Nephron progenitor cell (in vitro differentiated cells): Measurements from ENCODE around the gene RPS27L.

ENCODE experiments used
- DNase-seq: peaks from one replicate; pipeline ENCODE4 v3.0.0; 2021
- H3K27ac Mint-ChIP-seq: 2 replicates; pipeline ENCODE4 v1.8.0; 2021; ENCODE audit warnings: mild to moderate bottlenecking, moderate library complexity, mixed read lengths
- H3K27me3 Mint-ChIP-seq: 2 replicates; pipeline ENCODE4 v1.8.0; 2021; ENCODE audit warnings: mild to moderate bottlenecking, low read depth, mixed read lengths; ENCODE audit not compliant: poor library complexity
- H3K36me3 Mint-ChIP-seq: 2 replicates; pipeline ENCODE4 v1.8.0; 2021; ENCODE audit warnings: low read depth, mixed read lengths
- H3K4me1 Mint-ChIP-seq: 2 replicates; pipeline ENCODE4 v1.8.0; 2021; ENCODE audit warnings: mixed read lengths
- H3K4me3 Mint-ChIP-seq: 2 replicates; pipeline ENCODE4 v1.8.0; 2021; ENCODE audit warnings: mild to moderate bottlenecking, moderate library complexity, mixed read lengths
- H3K9me3 Mint-ChIP-seq: 2 replicates; pipeline ENCODE4 v1.8.0; 2021; ENCODE audit warnings: mild to moderate bottlenecking, moderate library complexity, mixed read lengths
- TF ChIP-seq, protein P1 (sequence below): fragments of 200-600 bp; sonication (generic); IDR thresholded peaks from 2 replicates; pipeline ENCODE4 v1.5.0; 2021; ENCODE audit warnings: antibody characterized with exemption

The RPS27L gene

GRCh38 chr15:63118854-63119253 is 38.4 kb downstream of the RPS27L start:
- peaks cover 29% of the 10 kb centered on the region for H3K4me1 Mint-ChIP-seq
- no peak overlapping the region for H3K4me3 Mint-ChIP-seq
- TF ChIP-seq, protein P1, sequence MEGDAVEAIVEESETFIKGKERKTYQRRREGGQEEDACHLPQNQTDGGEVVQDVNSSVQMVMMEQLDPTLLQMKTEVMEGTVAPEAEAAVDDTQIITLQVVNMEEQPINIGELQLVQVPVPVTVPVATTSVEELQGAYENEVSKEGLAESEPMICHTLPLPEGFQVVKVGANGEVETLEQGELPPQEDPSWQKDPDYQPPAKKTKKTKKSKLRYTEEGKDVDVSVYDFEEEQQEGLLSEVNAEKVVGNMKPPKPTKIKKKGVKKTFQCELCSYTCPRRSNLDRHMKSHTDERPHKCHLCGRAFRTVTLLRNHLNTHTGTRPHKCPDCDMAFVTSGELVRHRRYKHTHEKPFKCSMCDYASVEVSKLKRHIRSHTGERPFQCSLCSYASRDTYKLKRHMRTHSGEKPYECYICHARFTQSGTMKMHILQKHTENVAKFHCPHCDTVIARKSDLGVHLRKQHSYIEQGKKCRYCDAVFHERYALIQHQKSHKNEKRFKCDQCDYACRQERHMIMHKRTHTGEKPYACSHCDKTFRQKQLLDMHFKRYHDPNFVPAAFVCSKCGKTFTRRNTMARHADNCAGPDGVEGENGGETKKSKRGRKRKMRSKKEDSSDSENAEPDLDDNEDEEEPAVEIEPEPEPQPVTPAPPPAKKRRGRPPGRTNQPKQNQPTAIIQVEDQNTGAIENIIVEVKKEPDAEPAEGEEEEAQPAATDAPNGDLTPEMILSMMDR = no peak
- peaks cover 6% of the 10 kb centered on the region for H3K27me3 Mint-ChIP-seq
- H3K9me3 Mint-ChIP-seq = peaks cover 30% of the 10 kb centered on the region
- no peak overlapping the region for H3K27ac Mint-ChIP-seq
- peaks cover 5% of the 10 kb centered on the region for H3K36me3 Mint-ChIP-seq
- DNase-seq = no peak

DNA sequence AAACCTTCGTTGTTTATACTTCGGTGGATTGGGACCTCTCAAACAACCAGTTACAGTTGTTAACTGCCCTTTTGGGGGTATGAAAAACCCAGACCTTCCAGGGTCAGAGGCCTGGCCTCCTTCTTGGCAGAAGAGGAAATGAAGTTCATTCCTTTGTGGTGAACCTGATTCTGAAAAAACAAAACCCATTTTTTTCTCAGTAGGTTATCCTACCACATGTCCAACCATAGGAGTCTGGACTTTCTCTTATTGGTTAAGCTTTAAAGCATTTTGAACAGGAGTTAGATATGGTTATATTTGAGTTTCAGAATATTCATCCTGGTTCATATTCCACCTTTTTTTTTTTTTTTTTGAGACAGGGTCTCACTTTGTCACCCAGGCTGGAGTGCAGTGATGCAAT is 42.8 kb downstream of the RPS27L start:
- Mint-ChIP-seq H3K4me3 (no peak overlapping the region), H3K4me1 (peaks cover 22% of the 10 kb centered on the region)
- TF ChIP-seq, protein P1 = no peak

DNA sequence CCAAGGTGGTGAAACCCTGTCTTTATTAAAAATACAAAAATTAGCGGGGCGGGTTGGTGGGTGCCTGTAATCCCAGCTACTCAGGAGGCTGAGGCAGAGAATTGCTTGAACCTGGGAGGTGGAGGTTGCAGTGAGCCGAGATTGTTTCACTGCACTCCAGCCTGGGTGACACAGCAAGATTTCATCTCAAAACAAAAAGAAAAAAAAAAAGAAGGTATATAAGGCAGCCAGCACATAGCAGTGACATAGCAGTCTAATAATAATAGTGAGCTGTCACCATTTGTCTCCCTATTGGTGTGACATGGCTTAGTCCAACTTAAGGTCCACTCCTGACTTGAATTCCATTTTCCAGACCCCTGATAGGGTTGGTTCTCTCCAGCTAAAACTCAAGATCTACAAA is 44.4 kb downstream of the RPS27L start:
- Mint-ChIP-seq H3K4me3 (no peak overlapping the region), H3K27me3 (peaks cover 7% of the 10 kb centered on the region), H3K36me3 (no peaks in the 10 kb centered on the region), H3K9me3 (no peaks in the 10 kb centered on the region), H3K4me1 (peaks cover 32% of the 10 kb centered on the region), H3K27ac (no peak overlapping the region)
- DNase-seq = no peak
- TF ChIP-seq, protein P1 = no peak

More for the DNA sequence above, 42.8 kb downstream of the RPS27L start:
- peaks cover 11% of the 10 kb centered on the region for H3K9me3 Mint-ChIP-seq
- H3K27ac Mint-ChIP-seq = no peak overlapping the region
- peaks cover 6% of the 10 kb centered on the region for H3K27me3 Mint-ChIP-seq
- DNase-seq = no peak
- H3K36me3 Mint-ChIP-seq = peaks cover 3% of the 10 kb centered on the region

DNA sequence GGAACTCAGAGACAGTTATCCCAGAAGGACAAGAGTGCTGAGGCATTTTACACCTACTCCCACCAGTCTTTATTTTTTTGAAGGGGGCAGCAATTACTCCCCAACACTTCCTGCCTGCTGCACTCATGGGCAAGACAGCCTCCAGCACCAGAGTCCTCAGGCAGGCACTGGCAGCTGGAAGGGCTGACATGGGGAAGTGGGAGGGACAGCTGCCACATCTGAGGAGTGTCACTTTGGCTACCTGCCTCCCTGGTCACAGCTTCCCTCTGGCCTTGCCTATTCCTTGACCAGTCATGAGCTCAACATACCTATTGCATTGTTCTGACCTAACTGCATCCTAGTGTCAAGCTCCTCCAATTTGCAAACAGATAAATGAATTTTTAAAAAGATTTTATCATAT is 45.8 kb downstream of the RPS27L start:
- DNase-seq = no peak
- Mint-ChIP-seq H3K4me3 (no peak overlapping the region), H3K36me3 (no peaks in the 10 kb centered on the region), H3K27me3 (peaks cover 7% of the 10 kb centered on the region), H3K27ac (no peak overlapping the region), H3K9me3 (no peaks in the 10 kb centered on the region), H3K4me1 (peaks cover 28% of the 10 kb centered on the region)
- TF ChIP-seq, protein P1 = no peak

GRCh38 chr15:63110428-63111026 is 46.8 kb downstream of the RPS27L start:
- H3K4me1 Mint-ChIP-seq = peaks cover 28% of the 10 kb centered on the region

More at GRCh38 chr15:63110428-63111026, 46.8 kb downstream of the RPS27L start:
- Mint-ChIP-seq H3K27ac (peak overlapping the region; percentile 12), H3K4me3 (no peak overlapping the region), H3K36me3 (no peaks in the 10 kb centered on the region), H3K9me3 (peaks cover 3% of the 10 kb centered on the region), H3K27me3 (peaks cover 7% of the 10 kb centered on the region)
- DNase-seq = no peak
- TF ChIP-seq, protein P1 = no peak
